ENCODE results near the gene PRH2.

The PRH2 gene

DNA sequence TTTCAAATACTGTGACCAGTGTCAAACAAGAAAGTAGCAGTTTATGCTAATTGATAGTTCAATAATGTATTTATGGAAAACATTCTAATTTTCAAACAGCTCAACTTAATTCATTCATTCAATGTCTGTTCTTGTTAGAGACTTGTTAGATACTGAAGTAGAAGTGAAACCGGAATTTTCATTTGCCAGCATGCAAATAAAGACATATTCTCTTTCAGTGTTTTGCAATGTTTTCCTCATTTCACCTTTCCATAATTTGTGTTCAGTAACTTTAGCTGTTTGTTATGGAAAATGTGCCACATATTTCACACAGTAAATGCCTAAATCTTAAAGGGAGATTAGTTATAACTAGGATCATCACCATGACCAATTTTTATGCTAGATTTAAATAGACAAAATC is 36.4 kb downstream of the PRH2 start:
- no peak for DNase-seq

DNA sequence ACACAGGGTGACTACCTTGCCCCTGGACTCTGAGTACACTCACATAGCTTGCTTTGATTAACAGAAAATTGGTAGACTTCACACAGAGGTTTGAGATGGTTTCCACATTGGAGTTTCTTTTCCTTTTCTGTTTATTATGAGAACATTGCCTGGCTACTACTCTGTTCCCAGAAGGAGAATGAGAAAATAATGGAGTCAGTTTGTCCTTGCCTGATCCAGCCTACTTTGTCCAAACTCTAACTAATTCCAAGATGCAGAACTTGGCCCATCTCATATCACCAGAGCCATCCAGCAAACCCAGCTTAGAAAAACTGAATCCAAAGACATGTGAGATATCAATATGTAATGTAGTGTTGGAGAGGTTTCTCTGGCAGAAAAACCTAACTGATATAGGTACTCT is 37.3 kb downstream of the PRH2 start:
- DNase-seq, result no peak

DNA sequence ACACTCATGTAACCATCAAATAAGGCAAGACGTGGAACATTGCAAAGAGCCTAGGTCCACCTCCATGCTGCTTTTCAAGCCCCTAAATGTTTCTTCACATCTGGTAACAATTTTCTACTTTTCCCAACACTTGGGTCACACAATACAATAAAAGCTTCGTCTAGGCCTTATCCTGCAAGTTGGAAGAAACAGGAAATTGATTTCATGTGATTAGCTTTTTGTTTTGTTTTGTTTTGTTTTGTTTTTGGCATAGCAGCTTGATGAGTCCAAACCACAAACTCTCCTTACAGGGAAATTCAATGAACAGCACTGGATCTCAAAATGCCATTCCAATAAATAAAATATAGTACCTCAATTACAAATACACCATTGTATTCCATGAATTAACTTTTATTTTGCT is 38.4 kb downstream of the PRH2 start:
- no peak for DNase-seq

DNA sequence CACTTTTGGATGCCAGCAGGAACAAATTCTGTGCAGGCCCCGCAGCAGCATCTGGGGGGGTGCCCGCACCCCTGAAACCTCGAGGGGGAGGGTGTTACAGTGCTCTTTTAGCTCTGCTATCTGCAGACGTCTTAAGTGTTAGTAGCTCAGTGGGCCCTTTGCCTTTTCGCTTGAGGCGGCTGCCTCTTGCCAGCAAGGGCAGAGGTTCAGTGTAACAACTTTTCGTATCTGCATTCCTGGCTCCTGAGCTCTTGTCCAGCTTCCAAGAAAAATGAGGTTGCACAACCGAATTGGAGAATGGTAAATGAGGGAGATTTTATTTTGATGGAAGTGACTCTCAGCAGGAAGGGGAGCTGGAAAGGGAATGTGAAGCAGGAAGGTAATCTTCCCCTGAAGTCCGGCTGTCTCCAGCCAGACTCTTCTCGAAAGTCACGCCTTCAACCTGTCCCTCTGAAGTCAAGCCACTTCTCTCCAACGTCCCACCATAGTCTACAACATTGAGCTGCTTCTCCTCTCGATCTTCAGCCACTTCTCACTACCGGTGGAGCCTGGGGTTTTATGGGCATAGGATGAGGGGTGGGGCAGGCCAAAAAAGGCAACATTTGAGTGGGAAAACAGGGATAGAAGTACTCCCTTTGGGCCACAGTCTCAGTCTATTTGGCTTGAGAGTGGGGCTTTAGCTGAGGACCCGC is 39.9 kb downstream of the PRH2 start:
- DNase-seq, result no peak

DNA sequence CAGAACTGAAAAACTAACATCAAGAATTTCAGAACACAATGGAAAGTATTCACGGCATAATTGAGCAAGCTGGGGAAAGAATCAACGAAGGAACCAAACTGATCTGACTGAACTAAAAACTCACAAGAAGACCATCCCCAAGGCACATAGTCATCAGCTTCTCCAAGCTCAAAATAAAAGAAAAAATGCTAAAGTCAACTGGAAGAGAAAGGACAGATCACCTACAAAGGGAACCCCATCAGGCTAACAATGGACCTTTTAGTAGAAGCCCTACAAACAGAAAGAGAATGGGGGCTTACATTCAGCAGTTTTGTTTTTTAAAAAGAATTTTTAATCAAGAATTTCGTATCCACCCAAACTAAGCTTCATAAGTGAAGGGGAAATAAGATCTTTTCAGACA is 45.9 kb downstream of the PRH2 start:
- no peak for DNase-seq

DNA sequence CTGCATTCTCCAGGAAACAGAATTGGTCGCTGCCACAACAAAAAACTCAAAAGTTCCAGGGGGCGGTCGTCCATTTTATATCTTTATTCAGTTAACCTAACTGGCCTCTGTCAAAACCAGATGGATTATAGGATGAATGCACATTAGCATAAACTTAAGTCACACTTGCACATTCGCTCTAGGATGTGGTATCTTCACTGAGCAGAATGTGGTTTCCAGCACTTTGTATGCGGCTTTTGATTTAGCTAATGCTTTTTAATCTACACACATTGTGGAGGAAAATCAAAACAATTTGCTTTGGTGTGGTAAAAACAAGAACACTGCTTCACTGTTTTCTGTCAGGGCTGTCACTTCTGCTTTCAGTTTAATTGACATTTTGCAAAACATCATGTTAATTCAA is 53.2 kb downstream of the PRH2 start:
- no peak for DNase-seq

Data from NCI-H748 treated with DMSO at 0.1 percent for 48 hours (cell line).